Mesodermal cell (in vitro differentiated cells): ENCODE data around the gene ISLR2.

ENCODE experiments used
- H3K27ac ChIP-seq: 2 replicates; pipeline ENCODE4 v1.7.0; 2013; ENCODE audit warnings: mild to moderate bottlenecking, low read depth, low read length, moderate library complexity; ENCODE audit not compliant: severe bottlenecking
- H3K36me3 ChIP-seq: 2 replicates; pipeline ENCODE4 v1.7.1; 2013; ENCODE audit warnings: mild to moderate bottlenecking, low read length, moderate library complexity; ENCODE audit not compliant: control insufficient read depth, insufficient read depth
- H3K4me1 ChIP-seq: one replicate; pipeline ENCODE4 v1.7.1; 2013; ENCODE audit warnings: mild to moderate bottlenecking, low read length; ENCODE audit not compliant: insufficient read depth, control insufficient read depth, poor library complexity, severe bottlenecking
- H3K4me3 ChIP-seq: 2 replicates; pipeline ENCODE4 v1.7.0; 2013; ENCODE audit warnings: low read length, control low read depth, mild to moderate bottlenecking; ENCODE audit not compliant: insufficient read depth, poor library complexity, severe bottlenecking; ENCODE audit errors: extremely low read depth
- H3K9me3 ChIP-seq: 2 replicates; pipeline ENCODE4 v1.7.1; 2013; ENCODE audit warnings: mild to moderate bottlenecking, low read length, moderate library complexity; ENCODE audit not compliant: control insufficient read depth
- WGBS, 2 experiments: methylation state at CpG; one replicate each; pipeline ENCODE4 v1.1.5; 2013; ENCODE audit warnings: missing lambda C conversion rate in 2 of 2; ENCODE audit not compliant: insufficient coverage in 2 of 2; 5-methylcytosine and 5-hydroxymethylcytosine counted together

Gene ISLR2

DNA sequence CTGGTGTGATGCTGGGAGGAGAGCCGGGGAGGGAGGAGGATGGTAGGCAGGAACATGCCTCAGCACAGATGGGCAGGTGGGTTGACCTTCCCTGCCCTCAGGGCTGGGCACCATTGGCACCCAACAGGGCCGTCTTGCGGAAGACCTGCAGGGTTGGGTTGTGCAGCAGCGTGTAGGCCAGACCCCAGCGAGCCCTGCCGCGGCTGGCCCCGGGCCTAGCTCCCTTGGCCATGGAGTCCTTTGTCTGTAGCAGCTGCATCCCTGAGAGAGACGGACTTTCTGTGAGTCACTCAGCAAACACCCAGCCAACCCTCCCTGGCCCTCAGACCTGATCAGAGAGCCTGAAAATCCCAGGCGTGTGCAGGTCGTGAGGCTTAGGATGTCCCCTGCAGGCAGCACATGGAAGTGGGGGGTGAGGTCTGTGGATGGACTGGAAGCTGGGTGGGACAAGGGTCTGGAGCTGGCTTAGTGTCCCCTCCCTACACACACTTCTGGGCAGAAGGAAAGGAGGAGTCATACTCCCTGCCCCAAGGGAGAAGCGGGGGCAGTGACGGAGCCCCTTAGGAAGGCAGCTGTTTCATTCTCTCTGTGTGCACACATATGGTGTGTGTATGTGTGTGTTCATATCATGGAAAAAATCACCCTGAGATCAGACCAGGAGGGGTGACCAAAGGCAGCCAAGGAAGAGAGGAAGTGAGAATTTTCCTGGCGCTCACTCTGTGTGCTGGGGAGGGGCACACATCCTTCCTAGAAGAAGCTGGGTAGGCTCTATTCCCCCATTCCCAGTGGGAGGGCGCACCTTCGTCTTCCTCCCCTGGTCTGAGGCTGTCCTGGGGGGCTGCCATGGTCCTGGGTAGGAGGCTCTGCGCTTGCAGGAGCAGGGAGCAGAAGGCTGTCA, 49.8 kb downstream of the ISLR2 start:
- Histone ChIP-seq H3K27ac (peak overlapping the region; percentile 41), H3K4me3 (no peak overlapping the region), H3K4me1 (peaks cover 38% of the 10 kb centered on the region), H3K9me3 (no peaks in the 10 kb centered on the region), H3K36me3 (peaks cover 4% of the 10 kb centered on the region)
- WGBS, 2 experiments = 89 to 97% methylated on average over 11 to 13 of the region's 17 CpGs

DNA sequence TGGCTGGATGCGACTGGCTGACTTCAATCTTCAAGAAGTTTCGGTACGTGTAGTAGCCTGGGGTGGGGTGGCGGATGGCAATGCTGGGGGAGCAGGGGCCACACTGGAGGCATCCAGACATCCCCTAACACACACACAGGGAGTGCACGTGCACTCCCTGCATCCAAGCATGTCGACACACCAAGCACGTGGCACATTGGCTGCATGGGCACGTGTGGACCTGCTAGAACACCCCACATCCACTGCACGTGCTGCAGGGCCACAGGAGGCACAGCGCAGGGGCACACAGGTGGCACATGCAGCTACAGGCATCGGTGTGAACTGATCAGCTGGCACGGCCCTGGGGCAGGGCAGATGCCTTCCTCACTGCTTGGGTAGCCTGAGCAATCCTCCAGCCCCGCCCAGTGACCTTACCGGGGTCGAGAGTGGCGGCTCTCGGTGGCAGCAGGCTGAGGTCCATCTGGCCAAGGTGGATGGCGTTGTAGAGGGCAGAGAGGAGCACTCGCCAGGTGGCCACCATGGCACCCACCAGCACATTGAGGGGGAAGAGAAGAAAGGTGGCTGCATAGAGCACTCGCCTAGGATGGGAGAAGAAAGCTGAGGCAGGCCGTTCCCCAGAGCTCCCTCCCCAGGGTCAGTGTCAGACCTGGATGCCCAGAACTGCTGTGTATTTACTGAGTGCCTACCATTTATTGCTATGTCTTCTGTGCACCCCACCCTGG, 50.7 kb downstream of the ISLR2 start:
- Histone ChIP-seq H3K36me3 (peaks cover 4% of the 10 kb centered on the region), H3K27ac (no peak overlapping the region), H3K4me3 (no peak overlapping the region), H3K4me1 (peaks cover 35% of the 10 kb centered on the region), H3K9me3 (no peaks in the 10 kb centered on the region)
- whole genome bisulfite sequencing, 2 experiments = 88 to 92% methylated on average over 17 of the region's 21 CpGs

DNA sequence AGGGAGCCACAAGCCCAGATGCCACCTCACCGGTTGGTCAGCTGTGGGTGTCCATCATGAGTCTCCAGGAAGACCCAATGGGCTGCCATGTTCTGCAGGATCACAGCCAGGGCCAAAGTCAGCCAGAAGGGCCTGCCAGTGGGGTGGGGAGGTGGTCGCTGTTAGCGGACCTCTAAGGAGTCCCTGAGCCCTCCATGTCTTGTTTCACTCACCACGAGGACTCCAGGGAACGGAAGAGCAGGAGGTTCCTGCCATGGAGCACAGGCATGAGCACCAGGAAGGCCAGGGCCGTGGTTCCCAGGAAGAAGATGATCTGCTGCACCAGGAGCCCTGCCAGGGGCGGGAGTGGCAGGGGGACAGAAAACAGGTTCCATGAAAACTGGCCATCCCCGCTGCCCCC, 51.7 kb downstream of the ISLR2 start:
- no peak overlapping the region for H3K27ac ChIP-seq

DNA sequence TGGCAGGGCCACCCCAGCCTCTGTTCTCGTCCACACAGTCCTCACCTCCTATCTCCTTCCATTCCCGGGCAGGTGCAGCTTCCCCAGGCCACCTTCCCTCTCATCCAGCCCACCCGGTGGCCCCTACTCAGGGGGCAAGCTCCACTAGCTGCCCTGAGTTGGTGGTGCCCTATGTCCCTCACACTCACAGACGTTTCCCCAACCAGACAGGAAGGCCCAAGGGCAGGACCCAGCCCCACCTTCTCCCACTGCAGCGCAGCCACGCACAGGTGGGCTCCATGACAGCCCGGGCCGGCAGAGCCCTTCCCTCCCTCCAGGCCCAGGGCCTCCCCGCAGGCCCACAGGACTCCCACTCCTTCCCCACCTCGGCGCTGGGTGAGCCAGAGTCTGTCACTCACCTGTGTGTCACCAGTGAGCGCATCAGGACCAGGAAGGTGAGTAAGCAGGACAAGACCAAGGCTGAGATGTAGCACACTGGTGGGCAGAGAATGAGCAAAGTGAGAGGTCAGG, 54.3 kb downstream of the ISLR2 start:
- Histone ChIP-seq H3K4me3 (no peak overlapping the region), H3K9me3 (no peaks in the 10 kb centered on the region), H3K4me1 (peaks cover 11% of the 10 kb centered on the region), H3K36me3 (peaks cover 4% of the 10 kb centered on the region), H3K27ac (no peak overlapping the region)
- WGBS, 2 experiments = 86 to 97% methylated on average over 6 to 9 of the region's 12 CpGs

More for the DNA sequence above, 51.7 kb downstream of the ISLR2 start:
- Histone ChIP-seq H3K36me3 (peaks cover 4% of the 10 kb centered on the region), H3K4me1 (peaks cover 24% of the 10 kb centered on the region), H3K9me3 (no peaks in the 10 kb centered on the region), H3K4me3 (no peak overlapping the region)
- WGBS, 2 experiments = 92 to 95% methylated on average over 6 of the region's 8 CpGs

DNA sequence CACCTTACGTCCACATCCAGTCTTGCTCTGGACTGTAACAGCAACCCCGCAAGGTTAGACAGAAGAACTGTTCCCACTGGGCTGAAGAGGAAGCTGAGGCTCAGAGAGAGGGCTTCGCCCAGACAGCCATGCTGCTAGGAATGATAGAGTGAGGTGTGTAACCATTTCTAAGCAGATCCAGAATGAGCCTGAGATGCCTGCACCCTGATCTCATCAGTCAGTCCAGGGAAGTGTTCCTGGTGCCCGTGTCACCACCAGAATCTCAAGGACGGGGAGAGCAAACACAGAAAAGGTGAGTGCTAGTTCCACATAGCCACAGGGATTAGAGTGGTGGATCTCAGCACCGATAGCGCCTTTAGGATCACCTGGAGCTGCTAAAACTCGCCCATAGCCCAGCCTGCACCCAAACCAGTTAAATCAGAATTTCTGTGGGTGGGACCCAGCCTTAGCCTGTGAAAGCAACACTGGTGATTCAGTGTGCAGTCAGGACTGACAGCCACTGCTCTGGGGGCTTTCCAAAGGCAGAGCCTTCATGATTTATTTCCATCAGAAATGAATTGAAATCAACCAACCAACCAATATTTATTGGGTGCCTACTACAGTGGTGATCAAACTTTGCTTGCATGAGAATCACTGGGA, 55.4 kb downstream of the ISLR2 start:
- peaks cover 8% of the 10 kb centered on the region for H3K36me3 ChIP-seq
- 92 to 93% methylated on average over 6 to 7 of the region's 8 CpGs for WGBS, 2 experiments
- H3K9me3 ChIP-seq = no peaks in the 10 kb centered on the region
- H3K4me3 ChIP-seq = no peak overlapping the region
- H3K27ac ChIP-seq = no peak overlapping the region
- no peaks in the 10 kb centered on the region for H3K4me1 ChIP-seq
